ENCODE measurements around the gene FEN1. TPM values are rescaled to one million over a fixed set of nuclear protein-coding genes. Genes with fewer than 3 reads are reported as not detected.

The FEN1 gene
- total and polyA plus RNA-seq, 2 of the 13 experiments (the other 11 are each of a cell fraction or from before 2014, with no cell fraction given): 12.4 to 102 TPM

DNA sequence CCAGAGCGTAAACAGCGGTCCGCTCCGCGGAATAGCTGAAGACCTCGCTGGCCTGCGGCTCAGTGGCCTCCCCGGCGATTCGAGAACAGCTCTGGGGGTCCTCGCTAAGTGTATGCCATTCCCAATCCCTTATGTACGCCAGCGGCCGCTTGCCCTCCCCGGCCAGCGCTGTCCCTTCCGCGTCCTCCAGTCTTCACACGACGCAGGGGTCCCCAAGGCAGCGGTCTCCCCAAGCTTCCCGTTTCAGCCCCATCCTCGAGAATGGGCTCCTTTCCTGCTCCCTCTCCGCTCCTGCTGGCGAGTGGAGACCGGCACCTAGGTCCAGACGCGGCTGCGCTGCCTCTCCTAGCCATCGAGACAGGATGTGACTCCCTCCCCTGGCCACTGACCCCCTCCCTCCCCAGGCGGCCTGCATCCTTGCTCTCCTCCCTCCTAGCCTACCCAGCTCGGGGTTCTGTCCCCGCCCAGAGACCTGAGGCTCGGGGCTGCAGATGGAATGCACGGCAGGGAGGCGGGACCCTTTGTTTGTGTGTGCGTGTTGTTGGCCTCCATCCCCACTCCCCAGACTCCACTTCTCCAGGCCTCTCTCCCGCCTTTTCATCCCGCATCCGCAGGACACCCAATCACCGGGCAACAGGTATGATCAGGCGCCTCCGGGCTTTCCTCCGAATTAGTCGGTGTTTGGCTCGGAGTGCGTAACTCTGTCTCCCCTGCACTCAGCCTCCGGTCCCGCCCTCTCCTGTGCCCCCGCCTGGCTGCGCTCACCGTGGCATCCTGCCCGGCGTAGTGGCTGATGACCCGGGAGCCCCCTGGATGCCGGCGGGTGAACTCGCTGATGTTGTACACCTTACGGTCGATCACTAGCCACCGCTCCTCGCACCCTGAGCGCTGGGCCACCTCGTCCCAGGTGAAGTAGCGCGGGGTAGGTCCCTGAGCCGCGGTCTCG lies 23.4 kb downstream of the FEN1 start (continued):
- no peak for TF ChIP-seq SP140L (CRISPR knock-in tag; IDR thresholded peaks at IDR 0.05; ENCODE audit: borderline replicate concordance)
- TF ChIP-seq, protein P1, sequence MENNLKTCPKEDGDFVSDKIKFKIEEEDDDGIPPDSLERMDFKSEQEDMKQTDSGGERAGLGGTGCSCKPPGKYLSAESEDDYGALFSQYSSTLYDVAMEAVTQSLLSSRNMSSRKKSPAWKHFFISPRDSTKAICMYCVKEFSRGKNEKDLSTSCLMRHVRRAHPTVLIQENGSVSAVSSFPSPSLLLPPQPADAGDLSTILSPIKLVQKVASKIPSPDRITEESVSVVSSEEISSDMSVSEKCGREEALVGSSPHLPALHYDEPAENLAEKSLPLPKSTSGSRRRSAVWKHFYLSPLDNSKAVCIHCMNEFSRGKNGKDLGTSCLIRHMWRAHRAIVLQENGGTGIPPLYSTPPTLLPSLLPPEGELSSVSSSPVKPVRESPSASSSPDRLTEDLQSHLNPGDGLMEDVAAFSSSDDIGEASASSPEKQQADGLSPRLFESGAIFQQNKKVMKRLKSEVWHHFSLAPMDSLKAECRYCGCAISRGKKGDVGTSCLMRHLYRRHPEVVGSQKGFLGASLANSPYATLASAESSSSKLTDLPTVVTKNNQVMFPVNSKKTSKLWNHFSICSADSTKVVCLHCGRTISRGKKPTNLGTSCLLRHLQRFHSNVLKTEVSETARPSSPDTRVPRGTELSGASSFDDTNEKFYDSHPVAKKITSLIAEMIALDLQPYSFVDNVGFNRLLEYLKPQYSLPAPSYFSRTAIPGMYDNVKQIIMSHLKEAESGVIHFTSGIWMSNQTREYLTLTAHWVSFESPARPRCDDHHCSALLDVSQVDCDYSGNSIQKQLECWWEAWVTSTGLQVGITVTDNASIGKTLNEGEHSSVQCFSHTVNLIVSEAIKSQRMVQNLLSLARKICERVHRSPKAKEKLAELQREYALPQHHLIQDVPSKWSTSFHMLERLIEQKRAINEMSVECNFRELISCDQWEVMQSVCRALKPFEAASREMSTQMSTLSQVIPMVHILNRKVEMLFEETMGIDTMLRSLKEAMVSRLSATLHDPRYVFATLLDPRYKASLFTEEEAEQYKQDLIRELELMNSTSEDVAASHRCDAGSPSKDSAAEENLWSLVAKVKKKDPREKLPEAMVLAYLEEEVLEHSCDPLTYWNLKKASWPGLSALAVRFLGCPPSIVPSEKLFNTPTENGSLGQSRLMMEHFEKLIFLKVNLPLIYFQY (CRISPR knock-in tag; IDR thresholded peaks at IDR 0.05; ENCODE audit: borderline replicate concordance): no peak
- peak; percentile 37; the same call in 1 of the 2 replicates for TF ChIP-seq IRX3 (CRISPR knock-in tag; IDR thresholded peaks at IDR 0.05; ENCODE audit: borderline replicate concordance, low read depth)
- TF ChIP-seq FOXM1 (CRISPR knock-in tag; IDR thresholded peaks at IDR 0.05): no peak
- no peak for TF ChIP-seq ETV6 (CRISPR knock-in tag; conservative IDR thresholded peaks at IDR 0.05)
- TF ChIP-seq NBN (conservative IDR thresholded peaks at IDR 0.05): no peak
- no peak for TF ChIP-seq ZIK1 (CRISPR knock-in tag; IDR thresholded peaks at IDR 0.05; ENCODE audit: borderline replicate concordance, low read depth)
- TF ChIP-seq TRIM24 (CRISPR knock-in tag; IDR thresholded peaks at IDR 0.05): no peak
- no peak for TF ChIP-seq KAT8 (CRISPR knock-in tag; IDR thresholded peaks at IDR 0.05)
- no peak for TF ChIP-seq UBTF (CRISPR knock-in tag; IDR thresholded peaks at IDR 0.05)
- no peak for TF ChIP-seq KAT2B (IDR thresholded peaks at IDR 0.05; ENCODE audit: borderline replicate concordance, low read depth, low read length)
- no peak for TF ChIP-seq SALL2 (CRISPR knock-in tag; IDR thresholded peaks at IDR 0.05)
- no peak; the same call in 1 of the 2 replicates for TF ChIP-seq POLR2G (IDR thresholded peaks at IDR 0.05; ENCODE audit: low read depth, low read length)
- no peak for TF ChIP-seq BORCS8-MEF2B (CRISPR knock-in tag; IDR thresholded peaks at IDR 0.05)
- TF ChIP-seq, protein P2, sequence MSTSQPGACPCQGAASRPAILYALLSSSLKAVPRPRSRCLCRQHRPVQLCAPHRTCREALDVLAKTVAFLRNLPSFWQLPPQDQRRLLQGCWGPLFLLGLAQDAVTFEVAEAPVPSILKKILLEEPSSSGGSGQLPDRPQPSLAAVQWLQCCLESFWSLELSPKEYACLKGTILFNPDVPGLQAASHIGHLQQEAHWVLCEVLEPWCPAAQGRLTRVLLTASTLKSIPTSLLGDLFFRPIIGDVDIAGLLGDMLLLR (CRISPR knock-in tag; IDR thresholded peaks at IDR 0.05): 0 out of 2 replicates have a peak, but pooled peaks have one; percentile 37
- TF ChIP-seq ZNF543 (CRISPR knock-in tag; IDR thresholded peaks at IDR 0.05): no peak
- peak; percentile 92; the same call in 1 of the 2 replicates for TF ChIP-seq ZNF30 (CRISPR knock-in tag; IDR thresholded peaks at IDR 0.05)
- no peak for TF ChIP-seq GLMP (CRISPR knock-in tag; IDR thresholded peaks at IDR 0.05; ENCODE audit: borderline replicate concordance)
- TF ChIP-seq ZNF781 (CRISPR knock-in tag; IDR thresholded peaks at IDR 0.05; ENCODE audit: borderline replicate concordance, not compliant biosample characterization): no peak
